GM18870 (cell line): Measurements from ENCODE around the gene FBXO5.
A peak's percentile ranks its signal among the peaks of the same experiment; 100 is the strongest.
"Not testable (repeated sequence)": the region's sequence is repeated elsewhere in the genome, so short reads cannot be mapped to it uniquely, and the experiment has no call there.

ENCODE experiments used
- ATAC-seq: cut with Tn5 transposase; IDR thresholded peaks from one replicate; pipeline ENCODE4 v1.9.1; 2021; ENCODE audit warnings: moderate library complexity; ENCODE audit not compliant: unreplicated experiment

FBXO5 gene, protein sequence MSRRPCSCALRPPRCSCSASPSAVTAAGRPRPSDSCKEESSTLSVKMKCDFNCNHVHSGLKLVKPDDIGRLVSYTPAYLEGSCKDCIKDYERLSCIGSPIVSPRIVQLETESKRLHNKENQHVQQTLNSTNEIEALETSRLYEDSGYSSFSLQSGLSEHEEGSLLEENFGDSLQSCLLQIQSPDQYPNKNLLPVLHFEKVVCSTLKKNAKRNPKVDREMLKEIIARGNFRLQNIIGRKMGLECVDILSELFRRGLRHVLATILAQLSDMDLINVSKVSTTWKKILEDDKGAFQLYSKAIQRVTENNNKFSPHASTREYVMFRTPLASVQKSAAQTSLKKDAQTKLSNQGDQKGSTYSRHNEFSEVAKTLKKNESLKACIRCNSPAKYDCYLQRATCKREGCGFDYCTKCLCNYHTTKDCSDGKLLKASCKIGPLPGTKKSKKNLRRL

DNA sequence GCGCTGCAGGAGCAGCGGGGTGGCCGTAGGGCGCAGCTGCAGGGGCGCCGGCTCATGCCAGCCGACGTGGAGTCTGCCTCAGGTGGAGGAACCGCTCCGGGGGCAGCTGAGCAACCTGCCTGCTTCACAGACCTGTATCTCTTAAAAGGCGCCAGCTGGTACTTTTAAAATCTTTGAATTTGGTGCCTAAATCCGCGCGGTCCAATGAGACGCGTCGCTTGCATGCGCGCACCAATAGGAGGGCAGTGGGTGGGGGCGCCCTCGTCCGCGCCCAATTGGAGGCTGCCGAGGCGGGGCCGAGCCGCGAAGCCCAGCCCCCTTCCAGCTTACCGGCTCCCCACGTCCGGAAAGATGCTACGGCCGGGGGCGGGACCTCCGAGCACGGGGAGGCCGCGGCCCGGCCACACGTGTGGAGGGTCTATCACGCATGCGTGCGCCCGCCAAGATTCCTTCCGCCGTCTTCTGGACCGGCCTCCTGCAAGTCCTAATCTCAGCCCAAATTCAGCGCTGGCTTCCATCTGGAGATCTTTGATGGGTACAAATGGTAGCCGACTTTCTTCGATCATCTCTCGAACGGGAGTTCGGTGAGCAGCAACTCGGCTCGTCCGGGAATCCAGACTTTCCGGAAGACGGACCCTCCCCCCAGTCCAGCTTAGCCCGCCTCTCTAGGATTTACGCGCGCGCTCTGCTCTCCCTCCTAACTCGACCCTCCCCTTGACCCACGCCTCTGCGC is at the start of gene FBXO5:
TSS of gene FBXO5 (minus strand) at position 138 of the 733 bp plus-strand sequence. CDS start at position 56, 82 bp downstream.
- ATAC-seq = peak; percentile 67

DNA sequence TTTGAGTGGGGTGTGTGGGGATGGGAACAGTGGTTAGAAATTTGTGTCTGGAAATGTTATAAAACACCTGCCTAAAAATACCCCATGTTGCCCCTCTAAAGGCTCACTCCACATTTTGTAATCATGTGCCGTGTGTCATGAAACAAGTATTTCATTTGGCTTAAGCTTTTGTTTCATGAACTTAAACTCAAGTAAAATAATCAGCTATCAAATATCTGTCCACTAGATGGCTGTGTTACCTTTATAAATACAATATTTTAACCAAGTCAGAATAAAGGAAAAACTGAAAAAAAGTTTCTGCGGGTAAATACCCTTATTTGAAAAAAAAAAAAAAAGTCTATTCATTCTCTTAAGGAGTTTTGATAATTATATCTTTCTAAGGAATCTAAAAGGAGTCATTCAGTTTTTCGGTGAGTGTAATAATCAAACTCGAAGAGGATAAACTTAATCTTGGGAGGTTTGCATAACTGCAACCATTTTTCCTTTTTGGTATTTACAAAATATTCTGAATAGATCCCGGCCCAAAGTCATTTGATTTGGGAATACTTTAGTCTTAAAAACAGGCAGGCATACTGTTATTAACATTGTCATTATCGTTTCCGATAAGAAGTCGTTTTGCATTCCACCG is 49.5 kb upstream of the FBXO5 start:
- ATAC-seq = peak; percentile 49

DNA sequence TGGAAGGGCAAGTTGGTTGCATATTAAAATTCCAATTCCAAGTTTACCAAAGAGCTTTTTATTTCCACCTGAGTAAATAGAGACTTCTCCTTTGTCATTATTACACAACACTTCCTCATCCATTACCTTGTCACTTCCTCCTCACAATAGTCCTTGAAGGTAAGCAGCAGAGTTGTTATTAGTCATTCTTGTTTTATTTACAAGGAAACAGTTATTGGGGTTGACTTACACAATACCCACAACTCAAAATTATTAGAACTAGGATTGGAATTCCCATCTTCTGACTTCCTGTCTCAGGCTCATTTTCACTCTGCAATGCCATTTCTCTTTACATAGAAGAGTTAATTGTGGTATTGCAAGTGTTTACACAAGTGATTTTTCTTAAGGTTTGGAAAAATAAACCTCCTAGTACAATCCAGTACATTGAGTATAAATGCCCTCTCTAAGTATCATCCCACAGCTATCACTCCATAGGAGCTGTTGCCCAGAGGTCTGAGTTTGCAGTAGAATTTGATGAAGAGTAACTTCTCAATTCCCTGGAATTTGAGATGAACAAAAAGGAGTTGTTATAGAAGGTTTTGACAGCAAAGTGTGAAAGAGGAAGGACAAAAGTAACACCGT is 48.6 kb upstream of the FBXO5 start:
- ATAC-seq = no peak

DNA sequence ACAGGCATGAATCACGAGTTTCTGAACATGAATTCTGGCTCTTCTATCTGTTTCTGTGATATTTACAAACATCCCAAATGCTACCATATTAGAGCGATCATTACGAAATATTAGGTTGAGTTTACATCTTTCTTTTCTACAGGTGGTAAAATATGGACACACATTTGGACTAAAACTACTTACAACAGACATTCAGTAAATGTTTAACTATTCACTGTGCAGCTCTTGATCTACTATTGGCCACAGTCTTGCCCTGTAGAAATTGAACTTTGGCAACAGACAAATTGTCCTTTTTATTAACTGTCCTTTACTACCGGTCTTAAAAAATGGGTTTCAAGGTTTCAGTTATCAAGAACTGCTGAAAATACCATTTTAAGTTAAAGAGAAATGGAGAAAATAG is 46.1 kb upstream of the FBXO5 start:
- ATAC-seq = no peak

DNA sequence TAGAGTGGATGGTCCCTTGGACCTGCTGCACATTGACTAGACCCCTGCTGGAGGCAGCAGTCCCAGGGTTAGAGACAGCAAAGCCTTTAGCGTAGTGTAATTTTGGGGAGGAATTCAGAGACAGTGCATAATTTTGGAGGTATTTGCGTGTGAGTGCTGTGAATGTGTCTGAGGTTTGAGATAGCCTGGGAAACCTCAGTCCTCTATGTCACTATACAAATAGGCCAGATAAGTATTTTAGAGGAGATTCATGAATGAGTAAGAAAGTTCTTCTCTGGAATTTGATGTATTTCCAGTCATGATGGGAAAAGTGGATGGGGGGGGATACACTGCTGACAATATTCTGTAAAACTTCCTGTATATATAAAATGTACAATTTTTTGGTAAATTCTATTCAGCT is 45.4 kb upstream of the FBXO5 start:
- ATAC-seq = no peak

DNA sequence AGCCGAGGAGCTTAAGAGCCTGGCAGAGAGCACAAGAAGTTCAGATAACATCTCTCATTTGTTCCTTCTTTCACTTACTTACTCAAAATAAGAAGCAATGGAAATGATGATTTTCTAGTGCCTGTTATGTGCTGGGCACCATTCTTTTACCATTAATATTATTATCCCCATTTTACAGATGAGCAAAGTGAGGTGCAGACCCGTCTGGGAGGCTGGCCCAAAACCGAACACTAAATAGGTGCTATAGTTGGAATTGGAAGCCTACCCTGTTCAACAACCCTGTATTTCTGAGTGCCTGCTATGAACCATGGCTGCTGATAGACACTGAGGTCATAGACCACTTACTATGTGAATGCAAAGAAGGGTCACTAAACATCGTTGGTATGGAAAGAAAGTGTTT is 44.6 kb upstream of the FBXO5 start:
- ATAC-seq = no peak

DNA sequence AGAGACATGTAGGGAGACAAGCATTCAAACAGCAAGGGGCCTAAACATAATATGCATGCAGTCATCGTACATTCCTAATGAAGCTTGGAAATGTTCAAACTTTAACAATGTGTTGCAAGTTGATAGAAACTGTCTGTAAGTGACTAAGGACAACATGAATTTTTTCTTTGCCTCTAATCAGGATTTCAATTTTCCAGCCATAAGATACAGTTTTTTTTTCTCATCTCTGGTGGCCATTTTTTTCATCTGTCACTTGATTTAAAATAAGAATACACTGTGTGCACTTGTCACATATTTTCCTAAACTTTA is 41.8 kb upstream of the FBXO5 start:
- no peak for ATAC-seq

DNA sequence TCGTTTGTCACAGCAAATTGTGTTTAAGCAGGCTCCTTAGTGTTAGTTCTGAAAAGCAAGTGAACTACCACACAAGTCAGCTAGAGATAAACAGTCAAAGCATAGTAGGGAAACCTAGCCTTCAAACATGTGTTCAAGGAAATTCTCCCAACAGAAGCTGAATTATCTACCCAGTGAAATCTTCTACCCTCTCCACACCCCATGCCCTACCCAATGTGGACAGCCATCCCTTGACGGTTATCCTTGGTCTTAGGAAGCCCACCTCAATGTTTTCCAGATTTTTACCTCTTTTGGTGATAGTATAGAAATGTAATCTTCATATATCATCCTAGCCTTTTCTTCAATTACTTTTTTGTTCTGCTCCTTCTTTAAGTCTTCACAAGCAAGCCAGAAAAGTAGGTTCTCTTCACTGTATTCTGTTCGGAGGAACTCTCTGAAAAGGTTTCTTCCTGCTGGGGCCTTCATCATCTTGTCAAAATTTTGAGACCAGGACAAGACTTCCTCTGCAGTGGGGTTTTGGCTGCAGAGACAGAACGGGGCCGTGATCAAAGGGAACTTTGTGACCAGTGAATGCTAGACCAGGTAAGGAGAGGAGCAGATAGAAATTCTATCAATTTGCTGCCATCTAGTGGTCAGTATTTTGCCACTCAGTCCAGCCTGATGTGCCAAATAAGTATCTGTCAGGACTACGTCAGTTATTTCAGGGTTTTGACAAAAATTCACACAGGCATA is 41.3 kb upstream of the FBXO5 start:
- peak; percentile 98 for ATAC-seq

DNA sequence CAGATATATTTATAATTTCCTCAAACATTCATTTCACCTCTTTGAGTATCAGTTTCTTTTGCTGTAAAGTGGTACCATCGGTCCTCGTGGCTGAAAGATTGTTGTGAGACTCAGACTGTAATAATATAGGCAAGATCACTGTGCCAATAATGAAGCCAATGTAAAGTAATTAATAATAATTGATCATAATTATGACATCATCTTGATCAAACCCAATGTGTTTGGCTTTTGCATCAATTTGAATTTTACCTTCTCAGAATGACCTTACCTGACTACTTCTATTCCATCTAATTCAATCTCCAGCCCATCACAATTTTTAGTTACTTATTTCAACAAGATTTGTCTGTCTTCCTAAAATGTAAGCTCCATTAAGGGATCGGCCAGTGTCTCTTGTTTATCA is 35.5 kb upstream of the FBXO5 start:
- no peak for ATAC-seq

DNA sequence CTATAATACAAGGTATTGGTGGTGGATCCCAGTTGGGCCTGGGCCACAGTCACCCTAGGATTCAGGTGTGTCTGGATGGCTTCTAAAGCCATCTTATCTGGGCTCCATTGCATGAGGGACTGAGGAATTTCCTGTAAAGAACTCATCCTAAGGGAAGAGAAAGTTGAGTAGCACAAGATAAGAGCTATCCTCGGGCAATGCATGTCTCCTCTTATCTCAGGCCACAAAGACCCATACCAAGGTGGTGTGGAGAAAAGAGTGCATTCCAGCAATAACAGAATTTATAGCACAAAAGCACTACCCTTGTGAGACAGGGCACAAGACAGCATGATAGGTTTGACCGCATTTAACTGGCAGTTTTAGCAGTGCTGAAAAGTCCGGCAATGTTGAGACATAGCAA is 34.0 kb upstream of the FBXO5 start:
- no peak for ATAC-seq

DNA sequence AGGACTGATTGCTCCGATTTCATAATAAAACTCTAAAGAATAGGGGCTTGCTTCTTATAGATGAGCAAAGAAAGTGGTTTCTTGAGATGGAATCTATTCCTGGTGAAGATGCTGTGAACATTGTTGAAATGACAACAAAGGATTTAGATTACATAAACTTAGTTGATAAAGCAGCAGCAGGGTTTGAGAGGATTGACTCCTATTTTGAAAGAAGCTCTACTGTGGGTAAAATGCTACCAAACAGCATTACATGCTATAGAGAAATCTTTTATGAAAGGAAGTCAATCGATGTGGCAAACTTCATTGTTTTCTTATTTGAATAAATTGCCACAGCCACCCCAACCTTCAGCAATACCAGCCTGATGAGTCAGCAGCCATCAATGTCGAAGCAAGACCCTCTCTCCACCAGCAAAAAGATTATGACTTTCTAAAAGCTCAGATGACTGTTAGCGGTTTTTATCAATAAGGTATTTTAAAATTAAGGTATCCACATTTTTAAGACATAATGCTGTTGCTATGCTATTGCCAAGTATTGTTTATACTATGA is 32.3 kb upstream of the FBXO5 start:
- ATAC-seq = no peak

DNA sequence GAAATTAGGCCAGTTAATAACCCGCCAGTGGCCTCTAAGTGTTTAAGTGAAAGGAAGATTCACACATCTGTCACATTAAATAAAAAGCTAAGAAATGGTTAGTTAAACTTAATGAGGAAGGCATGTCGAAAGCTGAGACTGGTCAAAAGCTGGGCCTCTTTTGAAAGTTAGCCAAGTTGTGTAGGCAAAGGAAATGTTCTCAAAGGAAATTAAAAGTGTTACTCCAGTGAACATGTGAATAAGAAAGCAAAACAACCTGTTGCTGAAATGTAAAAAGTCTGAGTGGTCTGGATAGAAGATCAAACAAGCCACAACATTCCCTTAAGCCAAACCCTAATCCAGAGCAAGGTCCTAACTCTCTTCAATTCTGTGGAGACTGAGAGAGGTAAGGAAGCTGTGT is 30.6 kb upstream of the FBXO5 start:
- no peak for ATAC-seq

DNA sequence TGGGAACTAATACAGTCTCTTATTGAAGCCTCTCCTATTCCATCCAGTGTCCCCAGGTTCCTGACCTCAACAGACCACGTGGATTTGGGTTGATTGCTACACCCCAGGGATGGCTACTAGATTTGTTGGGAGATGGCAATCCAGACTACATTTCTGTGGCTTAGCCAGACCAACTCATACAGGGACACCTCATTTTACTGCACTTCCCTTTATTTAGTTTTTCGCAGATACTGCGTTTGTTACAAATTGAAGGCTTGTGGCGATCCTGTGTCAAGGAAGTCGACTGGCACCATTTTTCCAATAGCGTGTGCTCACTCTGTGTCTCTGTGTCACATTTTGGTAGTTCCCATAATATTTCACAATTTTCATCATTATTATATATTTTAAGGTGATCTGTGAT is 30.0 kb upstream of the FBXO5 start:
- no peak for ATAC-seq

DNA sequence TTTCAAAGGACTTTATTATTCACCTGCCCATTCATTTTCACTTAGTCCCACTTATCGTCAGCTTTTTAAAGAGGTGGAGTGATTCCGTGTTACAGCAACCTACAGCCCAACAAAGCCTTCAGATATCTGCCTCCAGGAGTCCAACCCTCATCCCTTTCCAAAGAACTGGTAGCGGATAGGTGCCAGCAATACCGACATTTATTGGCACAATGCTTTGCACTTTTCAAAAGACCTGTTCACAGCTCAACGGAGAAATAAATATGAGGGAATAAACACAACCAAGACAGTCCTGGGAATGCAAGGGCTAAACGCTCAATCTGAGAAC is 20.5 kb upstream of the FBXO5 start:
- no peak for ATAC-seq

DNA sequence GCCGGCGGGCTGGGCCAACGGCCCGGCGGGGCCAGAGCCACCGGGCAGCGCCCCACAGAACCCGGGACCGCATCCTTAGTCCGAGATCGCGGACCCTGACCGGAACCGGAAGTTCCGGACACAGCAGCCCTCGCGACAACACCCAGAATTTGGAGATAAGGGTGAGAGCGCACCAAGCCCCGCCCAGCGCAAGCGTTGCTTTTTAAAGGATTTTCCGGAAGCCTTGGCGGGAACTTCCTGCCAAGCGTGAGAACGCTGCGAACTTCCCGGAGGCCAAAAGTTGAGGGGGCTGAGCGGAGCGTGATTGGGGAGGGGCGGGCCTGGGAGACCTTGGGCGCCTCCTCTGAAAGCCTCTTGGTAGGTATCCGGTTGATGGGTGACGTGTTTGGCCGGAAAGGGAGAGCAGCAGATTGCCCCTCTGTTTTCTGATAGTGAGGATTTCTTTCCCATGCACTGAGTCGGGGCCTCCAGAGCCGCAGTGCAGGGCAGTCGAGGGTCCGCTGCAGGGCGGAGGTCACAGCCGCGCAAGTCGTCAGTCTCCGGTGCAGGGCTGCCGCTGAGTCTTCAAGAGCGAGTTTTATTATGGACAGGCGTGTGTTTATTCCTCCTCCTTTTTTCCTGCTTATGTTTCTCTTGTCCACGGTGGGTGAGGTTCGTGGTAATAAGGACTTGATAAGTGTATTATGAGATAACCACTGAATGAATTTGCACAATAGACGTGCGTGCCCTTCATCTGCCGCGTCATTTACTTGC is 19.9 kb upstream of the FBXO5 start, which contains the start of gene MTRF1L:
TSS of gene MTRF1L (minus strand) at position 97 of the 753 bp plus-strand sequence. CDS start at position 73, 24 bp downstream.
- ATAC-seq = peak; percentile 92

DNA sequence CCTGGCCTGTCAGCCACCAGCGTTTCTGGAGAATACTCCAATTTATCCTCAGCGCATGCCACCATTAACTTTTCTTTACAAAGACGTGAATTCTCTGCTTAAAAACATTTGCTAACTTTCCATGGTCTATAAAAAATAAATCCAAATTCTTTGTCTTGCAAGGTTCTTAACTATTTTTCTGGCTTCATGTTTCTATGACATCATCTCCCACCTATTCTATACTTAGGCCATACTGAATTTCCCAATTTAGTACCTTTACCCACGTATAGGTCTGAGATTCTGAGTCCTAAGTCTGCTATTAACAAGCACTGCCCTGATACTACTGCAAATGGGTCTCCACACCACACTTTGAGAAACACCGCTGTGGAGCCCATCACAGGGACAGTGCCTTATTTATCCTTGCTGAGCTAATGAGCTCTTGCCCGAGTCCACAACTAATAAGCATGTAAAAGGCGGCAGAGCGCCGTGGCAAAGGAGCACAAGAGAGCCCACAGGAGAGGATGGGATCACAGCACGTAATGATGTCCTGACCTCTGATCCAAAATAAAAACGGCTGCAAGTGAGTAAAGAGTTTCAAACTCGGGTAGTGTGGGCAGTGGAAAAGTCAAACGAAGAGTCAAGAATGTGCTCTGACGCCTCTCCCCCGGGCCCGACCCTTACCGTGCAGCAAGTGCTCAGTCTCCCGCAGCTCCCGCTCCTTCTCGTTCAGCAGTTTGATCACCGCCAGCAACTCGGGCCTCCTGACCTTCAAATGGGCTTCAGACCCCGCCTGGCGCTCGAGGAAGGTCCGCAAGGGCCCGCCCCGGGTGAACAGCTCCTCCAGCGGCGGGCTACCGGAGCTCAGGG is 19.1 kb upstream of the FBXO5 start:
- peak; percentile 11 for ATAC-seq

DNA sequence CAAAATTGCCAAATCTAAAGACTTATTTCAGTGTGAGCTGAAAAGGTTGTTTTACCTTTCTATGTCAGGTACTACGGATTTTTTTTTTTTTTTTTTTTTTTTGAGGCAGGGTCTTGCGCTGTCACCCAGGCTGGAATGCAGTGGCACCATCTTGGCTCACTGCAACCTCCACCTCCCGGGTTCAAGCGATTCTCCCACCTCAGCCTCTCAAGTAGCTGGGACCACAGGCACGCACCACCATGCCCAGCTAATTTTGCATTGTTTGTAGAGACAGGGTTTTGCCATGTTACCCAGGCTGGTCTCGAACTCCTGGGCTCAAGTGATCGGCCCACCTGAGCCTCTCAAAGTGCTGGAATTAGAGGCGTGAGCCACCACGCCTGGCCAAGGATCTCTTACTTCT is 17.9 kb upstream of the FBXO5 start:
- not testable (repeated sequence) for ATAC-seq

DNA sequence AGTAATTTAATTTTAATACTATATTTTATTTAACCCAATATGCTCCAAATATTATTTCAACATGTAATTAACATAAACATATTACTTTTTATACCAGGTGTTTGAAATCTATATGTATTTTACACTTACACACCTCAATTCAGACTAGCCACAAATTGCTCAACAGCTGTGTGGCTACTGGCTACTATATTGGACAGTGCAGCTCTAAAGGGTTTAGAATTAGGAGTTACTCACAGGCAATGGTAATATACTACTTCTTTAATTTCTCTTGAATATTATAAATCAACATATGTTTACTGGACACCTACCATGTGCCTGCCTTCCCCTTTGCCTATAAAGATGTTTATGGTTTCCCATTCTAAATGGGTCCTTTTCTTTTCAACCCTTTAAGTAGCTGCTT is 17.4 kb upstream of the FBXO5 start:
- no peak for ATAC-seq

DNA sequence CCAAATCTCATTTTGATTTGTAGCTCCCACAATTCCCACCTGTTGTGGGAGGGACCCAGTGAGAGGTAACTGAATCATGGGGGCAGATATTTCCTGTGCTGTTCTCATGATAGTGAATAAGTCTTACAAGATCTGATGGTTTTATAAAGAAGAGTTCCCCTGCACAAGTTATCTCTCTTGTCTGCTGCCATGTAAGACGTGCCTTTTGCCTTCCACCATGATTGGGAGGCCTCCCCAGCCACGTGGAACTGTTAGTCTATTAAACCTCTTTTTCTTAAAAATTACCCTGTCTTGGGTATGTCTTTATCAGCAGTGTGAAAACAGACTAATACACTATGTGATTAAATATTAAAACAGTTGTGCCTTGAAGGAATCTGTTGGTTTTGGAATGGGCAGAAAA is 16.7 kb upstream of the FBXO5 start:
- ATAC-seq = not testable (repeated sequence)
